Activated CD4-positive, alpha-beta T cell treated with anti-CD3 and anti-CD28 coated beads, Interleukin-2, amount 10 ng/mL, durations not matched to agents 7 days and 5 days (primary cell): ENCODE measurements around the gene GALNTL6. TPM values are rescaled to one million over a fixed set of nuclear protein-coding genes. Genes with fewer than 3 reads are reported as not detected.

Experiments
- CTCF ChIA-PET: fragments of 350-600 bp; sonication (Branson Sonifier 250); formaldehyde crosslinking; loops from one replicate; lab custom pipeline; 2021; ENCODE audit warnings: antibody characterized with exemption; lab: Charles Lee
- POLR2A ChIA-PET: fragments of 350-600 bp; sonication (Branson Sonifier 250); formaldehyde crosslinking; loops from one replicate; lab custom pipeline; 2021; ENCODE audit warnings: antibody characterized with exemption; lab: Charles Lee
- DNase-seq: peaks from one replicate; pipeline ENCODE4 v3.0.0-alpha.2; 2020
- H3K27ac Mint-ChIP-seq: one replicate; pipeline ENCODE4 v1.8.0; 2021; ENCODE audit warnings: mild to moderate bottlenecking, moderate library complexity, mixed read lengths
- H3K27me3 Mint-ChIP-seq: one replicate; pipeline ENCODE4 v1.8.0; 2021; ENCODE audit warnings: mixed read lengths
- H3K36me3 Mint-ChIP-seq: one replicate; pipeline ENCODE4 v1.8.0; 2021; ENCODE audit warnings: low read depth, mixed read lengths
- H3K4me1 Mint-ChIP-seq: one replicate; pipeline ENCODE4 v1.8.0; 2021; ENCODE audit warnings: mixed read lengths
- H3K4me3 Mint-ChIP-seq: one replicate; pipeline ENCODE4 v1.8.0; 2021; ENCODE audit warnings: mild to moderate bottlenecking, moderate library complexity, mixed read lengths
- H3K9me3 Mint-ChIP-seq: one replicate; pipeline ENCODE4 v1.8.0; 2021; ENCODE audit warnings: mixed read lengths
- total RNA-seq, 2 experiments: library from RNA; stranded (reverse); gene quantifications; one replicate each; pipeline ENCODE4 v1.2.3, GENCODE V29; 2021

Gene GALNTL6
- total RNA-seq, 2 experiments from 2014 or later, result not detected

GRCh38 chr4:171979461-171979860 is 166.3 kb downstream of the GALNTL6 start:
- Mint-ChIP-seq H3K27me3 (no peaks in the 10 kb centered on the region), H3K36me3 (no peaks in the 10 kb centered on the region), H3K4me3 (no peak overlapping the region), H3K4me1 (no peaks in the 10 kb centered on the region), H3K27ac (no peak overlapping the region), H3K9me3 (no peaks in the 10 kb centered on the region)
- ChIA-PET POLR2A (no interaction called here), CTCF (no interaction called here)
- DNase-seq, result no peak

GRCh38 chr4:171981185-171981584 is 168.0 kb downstream of the GALNTL6 start:
- Mint-ChIP-seq H3K9me3 (no peaks in the 10 kb centered on the region), H3K4me1 (no peaks in the 10 kb centered on the region), H3K4me3 (no peak overlapping the region), H3K36me3 (no peaks in the 10 kb centered on the region), H3K27ac (no peak overlapping the region), H3K27me3 (no peaks in the 10 kb centered on the region)
- CTCF ChIA-PET, result no interaction called here
- no peak for DNase-seq
- POLR2A ChIA-PET, result no interaction called here

GRCh38 chr4:171983935-171984805 is 171.0 kb downstream of the GALNTL6 start:
- Mint-ChIP-seq H3K4me1 (no peaks in the 10 kb centered on the region), H3K36me3 (no peaks in the 10 kb centered on the region), H3K4me3 (no peak overlapping the region), H3K9me3 (peaks cover 3% of the 10 kb centered on the region), H3K27ac (no peak overlapping the region), H3K27me3 (no peaks in the 10 kb centered on the region)
- DNase-seq, result no peak
- CTCF ChIA-PET, result interaction anchor here (0.6 kb wide), 1 partner anchor 1490 kb away, joined by 4 read pairs; no protein-coding TSS in a partner anchor
- POLR2A ChIA-PET, result no interaction called here

GRCh38 chr4:171985129-171985528 is 171.9 kb downstream of the GALNTL6 start:
- no peak overlapping the region for H3K27ac Mint-ChIP-seq
- H3K4me1 Mint-ChIP-seq, result no peaks in the 10 kb centered on the region
- no peak overlapping the region for H3K4me3 Mint-ChIP-seq
- DNase-seq, result no peak
- H3K36me3 Mint-ChIP-seq, result no peaks in the 10 kb centered on the region
- peaks cover 3% of the 10 kb centered on the region for H3K9me3 Mint-ChIP-seq
- no peaks in the 10 kb centered on the region for H3K27me3 Mint-ChIP-seq
- POLR2A ChIA-PET, result no interaction called here
- CTCF ChIA-PET, result no interaction called here

- POLR2A ChIA-PET, result no interaction called here
- Mint-ChIP-seq H3K27me3 (no peaks in the 10 kb centered on the region), H3K4me3 (no peak overlapping the region), H3K27ac (no peak overlapping the region), H3K9me3 (peaks cover 3% of the 10 kb centered on the region), H3K4me1 (no peaks in the 10 kb centered on the region), H3K36me3 (no peaks in the 10 kb centered on the region)
- no peak for DNase-seq
- CTCF ChIA-PET, result no interaction called here
These were observed 180.0 kb downstream of the GALNTL6 start for GRCh38 chr4:171993247-171993646.

- ChIA-PET CTCF (no interaction called here), POLR2A (no interaction called here)
- no peak overlapping the region for H3K4me3 Mint-ChIP-seq
- peaks cover 2% of the 10 kb centered on the region for H3K4me1 Mint-ChIP-seq
- DNase-seq, result no peak
- no peaks in the 10 kb centered on the region for H3K27me3 Mint-ChIP-seq
- H3K9me3 Mint-ChIP-seq, result no peaks in the 10 kb centered on the region
- H3K27ac Mint-ChIP-seq, result no peak overlapping the region
- no peaks in the 10 kb centered on the region for H3K36me3 Mint-ChIP-seq
These were observed 194.7 kb downstream of the GALNTL6 start for GRCh38 chr4:172007889-172008288.

GRCh38 chr4:172009446-172010230 is 196.4 kb downstream of the GALNTL6 start:
- H3K36me3 Mint-ChIP-seq, result no peaks in the 10 kb centered on the region
- no peak overlapping the region for H3K4me3 Mint-ChIP-seq
- no peaks in the 10 kb centered on the region for H3K9me3 Mint-ChIP-seq
- no peaks in the 10 kb centered on the region for H3K27me3 Mint-ChIP-seq
- DNase-seq, result no peak
- no peak overlapping the region for H3K27ac Mint-ChIP-seq
- CTCF ChIA-PET, result no interaction called here
- H3K4me1 Mint-ChIP-seq, result peaks cover 2% of the 10 kb centered on the region
- POLR2A ChIA-PET, result no interaction called here

- Mint-ChIP-seq H3K4me3 (no peak overlapping the region), H3K9me3 (no peaks in the 10 kb centered on the region), H3K4me1 (peaks cover 2% of the 10 kb centered on the region), H3K27me3 (no peaks in the 10 kb centered on the region), H3K36me3 (no peaks in the 10 kb centered on the region), H3K27ac (no peak overlapping the region)
- ChIA-PET CTCF (no interaction called here), POLR2A (no interaction called here)
- no peak for DNase-seq
These were observed 198.0 kb downstream of the GALNTL6 start for GRCh38 chr4:172011196-172011595.

- Mint-ChIP-seq H3K4me3 (no peak overlapping the region), H3K36me3 (no peaks in the 10 kb centered on the region), H3K4me1 (no peaks in the 10 kb centered on the region), H3K27me3 (no peaks in the 10 kb centered on the region), H3K9me3 (no peaks in the 10 kb centered on the region), H3K27ac (no peak overlapping the region)
- DNase-seq, result no peak
- CTCF ChIA-PET, result no interaction called here
- POLR2A ChIA-PET, result no interaction called here
These were observed 205.2 kb downstream of the GALNTL6 start for GRCh38 chr4:172018358-172018757.

- H3K4me1 Mint-ChIP-seq, result no peaks in the 10 kb centered on the region
These were observed 222.4 kb downstream of the GALNTL6 start for GRCh38 chr4:172035562-172035961.

GRCh38 chr4:172040766-172041165 is 227.6 kb downstream of the GALNTL6 start:
- no peaks in the 10 kb centered on the region for H3K27me3 Mint-ChIP-seq
- no peak for DNase-seq
- H3K27ac Mint-ChIP-seq, result no peak overlapping the region
- ChIA-PET POLR2A (no interaction called here), CTCF (no interaction called here)
- H3K4me1 Mint-ChIP-seq, result no peaks in the 10 kb centered on the region
- no peaks in the 10 kb centered on the region for H3K9me3 Mint-ChIP-seq
- H3K4me3 Mint-ChIP-seq, result no peak overlapping the region
- H3K36me3 Mint-ChIP-seq, result no peaks in the 10 kb centered on the region

More at GRCh38 chr4:172035562-172035961, 222.4 kb downstream of the GALNTL6 start:
- no peaks in the 10 kb centered on the region for H3K27me3 Mint-ChIP-seq
- H3K4me3 Mint-ChIP-seq, result no peak overlapping the region
- no peak for DNase-seq
- POLR2A ChIA-PET, result no interaction called here
- no peaks in the 10 kb centered on the region for H3K36me3 Mint-ChIP-seq
- CTCF ChIA-PET, result no interaction called here
- H3K9me3 Mint-ChIP-seq, result no peaks in the 10 kb centered on the region
- no peak overlapping the region for H3K27ac Mint-ChIP-seq

- Mint-ChIP-seq H3K36me3 (no peaks in the 10 kb centered on the region), H3K4me3 (no peak overlapping the region), H3K9me3 (peaks cover 4% of the 10 kb centered on the region), H3K27ac (no peak overlapping the region), H3K4me1 (no peaks in the 10 kb centered on the region), H3K27me3 (no peaks in the 10 kb centered on the region)
- ChIA-PET CTCF (no interaction called here), POLR2A (no interaction called here)
- DNase-seq, result no peak
These were observed 229.5 kb downstream of the GALNTL6 start for GRCh38 chr4:172042714-172043114.

- Mint-ChIP-seq H3K9me3 (peaks cover 4% of the 10 kb centered on the region), H3K36me3 (no peaks in the 10 kb centered on the region), H3K4me3 (no peak overlapping the region), H3K27me3 (no peaks in the 10 kb centered on the region), H3K27ac (no peak overlapping the region), H3K4me1 (no peaks in the 10 kb centered on the region)
- ChIA-PET POLR2A (no interaction called here), CTCF (no interaction called here)
- no peak for DNase-seq
These were observed 232.8 kb downstream of the GALNTL6 start for GRCh38 chr4:172045981-172046380.
